GM12892 (cell line): ENCODE measurements around the gene DUT.

Experiments used
- POLR2A ChIP-seq: IDR thresholded peaks from 2 replicates; pipeline ENCODE4 v1.6.1; 2011; ENCODE audit warnings: low read depth, low read length, control low read depth
- POLR2AphosphoS5 ChIP-seq: IDR thresholded peaks from 2 replicates; pipeline ENCODE4 v1.6.1; 2011; ENCODE audit warnings: low read depth, low read length, control low read depth
- TAF1 ChIP-seq: IDR thresholded peaks from 2 replicates; pipeline ENCODE4 v1.6.1; 2011; ENCODE audit warnings: low read depth, mild to moderate bottlenecking, control low read depth, low read length, borderline replicate concordance

- TF ChIP-seq POLR2A (no peak), POLR2AphosphoS5 (no peak), TAF1 (no peak)
Measured at GRCh38 chr15:48330105-48330785, 984 bp upstream of the DUT start.
